ENCODE results near the gene ZNF805. TPM values are rescaled to one million over a fixed set of nuclear protein-coding genes. Genes with fewer than 3 reads are reported as not detected.

The ZNF805 gene
- total and polyA plus RNA-seq, 2 of the 13 experiments (the other 11 are each of a cell fraction or from before 2014, with no cell fraction given), result 5.1 to 12.8 TPM

GRCh38 chr19:57288373-57288772 is 47.9 kb downstream of the ZNF805 start:
- BruUV-seq (replicated peaks), result no TSS peak
- H3K27ac ChIP-seq (ENCODE audit: extremely low read length, insufficient read depth, low read length), result no peak overlapping the region
- peaks cover 72% of the 10 kb centered on the region for H3K79me2 ChIP-seq (ENCODE audit: insufficient read depth, low read length)
- FAIRE-seq (no peak), ATAC-seq (no peak), DNase-seq (ENCODE audit: low spot score) (no peak)
- peaks cover 31 to 92% of the 10 kb centered on the region in 2 experiments for H3K36me3 ChIP-seq (replicated peaks in 1 of 2; ENCODE audit: control insufficient read depth in 1 of 2, insufficient read depth in 2 of 2, low read length in 2 of 2)
- peaks cover 25% of the 10 kb centered on the region for H4K20me1 ChIP-seq (ENCODE audit: insufficient read depth, low read length)
- H3K9me3 ChIP-seq (ENCODE audit: low read length), result no peaks in the 10 kb centered on the region
- H3K9ac ChIP-seq (ENCODE audit: insufficient read depth, low read depth, low read length), result no peak overlapping the region
- H3K4me2 ChIP-seq (ENCODE audit: low read depth, low read length), result no peak overlapping the region
- no peak for TF ChIP-seq SP4 (CRISPR knock-in tag; IDR thresholded peaks at IDR 0.05)
- TF ChIP-seq JUNB (CRISPR knock-in tag; IDR thresholded peaks at IDR 0.05; ENCODE audit: borderline replicate concordance), result no peak
- no peak for TF ChIP-seq TBX3 (IDR thresholded peaks at IDR 0.05; ENCODE audit: borderline replicate concordance)
- TF ChIP-seq, protein P1, sequence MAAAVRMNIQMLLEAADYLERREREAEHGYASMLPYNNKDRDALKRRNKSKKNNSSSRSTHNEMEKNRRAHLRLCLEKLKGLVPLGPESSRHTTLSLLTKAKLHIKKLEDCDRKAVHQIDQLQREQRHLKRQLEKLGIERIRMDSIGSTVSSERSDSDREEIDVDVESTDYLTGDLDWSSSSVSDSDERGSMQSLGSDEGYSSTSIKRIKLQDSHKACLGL (CRISPR knock-in tag; IDR thresholded peaks at IDR 0.05), result no peak
- no peak for TF ChIP-seq ZNF337 (CRISPR knock-in tag; IDR thresholded peaks at IDR 0.05; ENCODE audit: borderline replicate concordance, low read depth)
- no peak for TF ChIP-seq ZNF839 (CRISPR knock-in tag; IDR thresholded peaks at IDR 0.05; ENCODE audit: borderline replicate concordance)
- TF ChIP-seq HMGA1 (CRISPR knock-in tag; conservative IDR thresholded peaks at IDR 0.05), result no peak
- TF ChIP-seq HDAC2 (CRISPR knock-in tag; IDR thresholded peaks at IDR 0.05), result no peak
- no peak for TF ChIP-seq RBAK (CRISPR knock-in tag; IDR thresholded peaks at IDR 0.05)
- TF ChIP-seq REPIN1 (CRISPR knock-in tag; IDR thresholded peaks at IDR 0.05; ENCODE audit: borderline replicate concordance, low read depth), result no peak
- TF ChIP-seq ATF7 (IDR thresholded peaks at IDR 0.05), result no peak
- TF ChIP-seq ATF7 (CRISPR knock-in tag; IDR thresholded peaks at IDR 0.05), result no peak
- TF ChIP-seq ZMAT5 (CRISPR knock-in tag; IDR thresholded peaks at IDR 0.05; ENCODE audit: borderline replicate concordance, low read depth), result no peak
- WGBS (ENCODE audit: low lambda C conversion rate), result 95% methylated on average over 4 of the region's 4 CpGs
- intact Hi-C loops (cut with micrococcal nuclease; ENCODE audit: unreplicated experiment), result no loop called here
- H3K4me3 ChIP-seq (replicated peaks in 1 of 3; ENCODE audit: insufficient read depth in 1 of 3, low read depth in 2 of 3, low read length in 3 of 3), result no peak overlapping the region
- H3K4me1 ChIP-seq (ENCODE audit: insufficient read depth, low read length), result 0 out of 2 replicates have a peak, but pooled peaks cover 5% of the 10 kb centered on the region
- H3K27me3 ChIP-seq (ENCODE audit: control insufficient read depth in 1 of 2, insufficient read depth in 2 of 2, low read length in 2 of 2), result no peaks in the 10 kb centered on the region
- in situ Hi-C loops (cut with HindIII; ENCODE audit: extremely low pct_ligation_motif_present, low pct_unique_long_range_greater_than_20kb), result no loop called here
- POLR2A ChIA-PET, result no interaction called here
- CTCF ChIA-PET (ENCODE audit: low intra/inter-chr PET ratio, low total read pairs), result no interaction called here
- H2AFZ ChIP-seq (ENCODE audit: low read length), result no peak overlapping the region

Data from HepG2 (cell line).